SU-DHL-6 (cell line): ENCODE measurements around the gene AKR1D1.

ENCODE experiments used
- H2AFZ ChIP-seq: fragments of 200-600 bp; sonication (generic); 2 replicates; pipeline ENCODE4 v1.6.1; 2014; ENCODE audit warnings: low read depth, mild to moderate bottlenecking, moderate library complexity, mixed read lengths, antibody characterized with exemption, low read length; ENCODE audit not compliant: severe bottlenecking
- H3F3A ChIP-seq: fragments of 200-600 bp; shearing (Covaris generic); 2 replicates; pipeline ENCODE4 v1.6.0; 2016; ENCODE audit warnings: antibody characterized with exemption, mild to moderate bottlenecking; ENCODE audit not compliant: insufficient read depth
- H3K27ac ChIP-seq: fragments of 200-600 bp; sonication (generic); 2 replicates; pipeline ENCODE4 v1.5.1; 2016; ENCODE audit warnings: low read depth, mild to moderate bottlenecking, low read length, moderate library complexity, mixed read lengths
- H3K27me3 ChIP-seq: fragments of 200-600 bp; sonication (generic), shearing (Covaris generic); 2 replicates; pipeline ENCODE4 v1.6.0; 2014; ENCODE audit warnings: mild to moderate bottlenecking, low read length
- H3K36me3 ChIP-seq: fragments of 200-600 bp; sonication (generic); 2 replicates; pipeline ENCODE4 v1.6.1; 2014; ENCODE audit warnings: mild to moderate bottlenecking, low read length, mixed read lengths
- H3K4me2 ChIP-seq: fragments of 300-600, 200-600 bp; shearing (Covaris generic), sonication (generic); 2 replicates; pipeline ENCODE4 v1.6.0; 2014; ENCODE audit warnings: low read length, low read depth, mild to moderate bottlenecking; ENCODE audit not compliant: poor library complexity, severe bottlenecking
- H3K4me3 ChIP-seq: fragments of 200-600 bp; sonication (generic); 2 replicates; pipeline ENCODE4 v1.5.1; 2014; ENCODE audit warnings: antibody characterized with exemption, low read length, mild to moderate bottlenecking, mixed read lengths; ENCODE audit not compliant: insufficient read depth, poor library complexity, severe bottlenecking
- H3K79me2 ChIP-seq: fragments of 200-600 bp; sonication (generic); 2 replicates; pipeline ENCODE4 v1.6.1; 2014; ENCODE audit warnings: mild to moderate bottlenecking, low read length, moderate library complexity; ENCODE audit not compliant: insufficient read depth
- H3K9ac ChIP-seq: fragments of 200-600 bp; sonication (generic); 2 replicates; pipeline ENCODE4 v1.7.0; 2014; ENCODE audit warnings: mild to moderate bottlenecking, low read length
- H3K9me2 ChIP-seq: fragments of 200-600 bp; sonication (generic); replicated peaks from 2 replicates; pipeline ENCODE4 v1.6.1; 2014; ENCODE audit warnings: low read length; ENCODE audit not compliant: insufficient read depth
- H3K9me3 ChIP-seq: fragments of 200-600 bp; sonication (generic); 2 replicates; pipeline ENCODE4 v1.6.1; 2014; ENCODE audit warnings: low read length, mixed read lengths; ENCODE audit not compliant: insufficient read depth
- H4K20me1 ChIP-seq: fragments of 200-600 bp; sonication (generic); 2 replicates; pipeline ENCODE4 v1.6.1; 2014; ENCODE audit warnings: low read depth, mild to moderate bottlenecking, antibody characterized with exemption, low read length, moderate library complexity, mixed read lengths
- CTCF ChIP-seq: fragments of 200-600 bp; sonication (generic); IDR thresholded peaks from one replicate; pipeline ENCODE4 v1.5.1; 2017; ENCODE audit warnings: antibody characterized with exemption, mild to moderate bottlenecking, low read length, moderate library complexity; ENCODE audit not compliant: insufficient read depth, poor library complexity, severe bottlenecking
- EZH2phosphoT487 ChIP-seq: fragments of 200-600 bp; sonication (generic), shearing (Covaris generic); conservative IDR thresholded peaks from 2 replicates; pipeline ENCODE4 v1.6.1; 2018; ENCODE audit warnings: mild to moderate bottlenecking, antibody characterized with exemption, low read length, moderate library complexity, mixed read lengths

The AKR1D1 gene

GRCh38 chr7:138158739-138159528 lies 82.7 kb downstream of the AKR1D1 start:
- H3K9me2 ChIP-seq = no peaks in the 10 kb centered on the region
- no peak overlapping the region for H2AFZ ChIP-seq
- no peak for TF ChIP-seq CTCF
- TF ChIP-seq EZH2phosphoT487 = no peak
- no peak overlapping the region for H3K27ac ChIP-seq
- no peak overlapping the region for H3K4me3 ChIP-seq
- H3K27me3 ChIP-seq = no peaks in the 10 kb centered on the region
- no peaks in the 10 kb centered on the region for H3K79me2 ChIP-seq
- H3K4me2 ChIP-seq = no peak overlapping the region
- H3K36me3 ChIP-seq = no peaks in the 10 kb centered on the region
- H3F3A ChIP-seq = no peaks in the 10 kb centered on the region
- no peaks in the 10 kb centered on the region for H3K9me3 ChIP-seq
- no peak overlapping the region for H3K9ac ChIP-seq
- no peaks in the 10 kb centered on the region for H4K20me1 ChIP-seq

- H3F3A ChIP-seq = no peaks in the 10 kb centered on the region
- H3K4me2 ChIP-seq = no peak overlapping the region
- no peaks in the 10 kb centered on the region for H3K36me3 ChIP-seq
- no peaks in the 10 kb centered on the region for H3K79me2 ChIP-seq
- H4K20me1 ChIP-seq = no peaks in the 10 kb centered on the region
- H3K9ac ChIP-seq = no peak overlapping the region
- H3K27me3 ChIP-seq = no peaks in the 10 kb centered on the region
- no peaks in the 10 kb centered on the region for H3K9me2 ChIP-seq
- no peak overlapping the region for H2AFZ ChIP-seq
- 0 out of 2 replicates have a peak, but pooled peaks cover 6% of the 10 kb centered on the region for H3K9me3 ChIP-seq
- no peak overlapping the region for H3K4me3 ChIP-seq
- TF ChIP-seq EZH2phosphoT487 (no peak), CTCF (peak; percentile 48)
- H3K27ac ChIP-seq = no peak overlapping the region
Observed at GRCh38 chr7:138161600-138162081, 85.4 kb downstream of the AKR1D1 start.

- no peaks in the 10 kb centered on the region for H3K79me2 ChIP-seq
- H3K9ac ChIP-seq = no peak overlapping the region
- no peaks in the 10 kb centered on the region for H3K36me3 ChIP-seq
- H3F3A ChIP-seq = no peaks in the 10 kb centered on the region
- no peaks in the 10 kb centered on the region for H3K9me2 ChIP-seq
- TF ChIP-seq EZH2phosphoT487 (no peak), CTCF (no peak)
- 0 out of 2 replicates have a peak, but pooled peaks cover 6% of the 10 kb centered on the region for H3K9me3 ChIP-seq
- no peaks in the 10 kb centered on the region for H4K20me1 ChIP-seq
- no peak overlapping the region for H2AFZ ChIP-seq
- no peak overlapping the region for H3K4me3 ChIP-seq
- H3K27ac ChIP-seq = no peak overlapping the region
- H3K4me2 ChIP-seq = no peak overlapping the region
- no peaks in the 10 kb centered on the region for H3K27me3 ChIP-seq
Observed at GRCh38 chr7:138162236-138162635, 86.0 kb downstream of the AKR1D1 start.
